Stimulated activated CD8-positive, alpha-beta memory T cell treated with anti-CD3 and anti-CD28 coated beads, Interleukin-12 subunit alpha, Interleukin-12 subunit beta, amount 100 ng/mL, for 1 hour (primary cell): ENCODE measurements around the gene PARG.
"Not testable (repeated sequence)": the region's sequence is repeated elsewhere in the genome, so short reads cannot be mapped to it uniquely, and the experiment has no call there.

Experiments
- DNase-seq: peaks from one replicate; pipeline ENCODE4 v3.0.0-alpha.2; 2020; ENCODE audit warnings: low read depth

The PARG gene

GRCh38 chr10:49903829-49904228 is 38.0 kb downstream of the PARG start:
- not testable (repeated sequence) for DNase-seq

GRCh38 chr10:49900406-49900805 is 41.4 kb downstream of the PARG start:
- DNase-seq = not testable (repeated sequence)

- DNase-seq = not testable (repeated sequence)
Observed at GRCh38 chr10:49899999-49900398, 41.8 kb downstream of the PARG start.

- DNase-seq = not testable (repeated sequence)
Observed at GRCh38 chr10:49890025-49890424, 51.8 kb downstream of the PARG start.

- DNase-seq = not testable (repeated sequence)
Observed at GRCh38 chr10:49884739-49885331, 57.0 kb downstream of the PARG start.

- DNase-seq = not testable (repeated sequence)
Observed at GRCh38 chr10:49883852-49884251, 58.0 kb downstream of the PARG start.

- DNase-seq = not testable (repeated sequence)
Observed at GRCh38 chr10:49882327-49882726, 59.5 kb downstream of the PARG start.

GRCh38 chr10:49872740-49873139 is 69.1 kb downstream of the PARG start:
- DNase-seq = not testable (repeated sequence)

GRCh38 chr10:49871462-49871861 is 70.4 kb downstream of the PARG start:
- DNase-seq = not testable (repeated sequence)

- DNase-seq = not testable (repeated sequence)
Observed at GRCh38 chr10:49859933-49860332, 81.9 kb downstream of the PARG start.

GRCh38 chr10:49858697-49859382 is 83.0 kb downstream of the PARG start:
- DNase-seq = not testable (repeated sequence)

GRCh38 chr10:49849520-49849919 is 92.3 kb downstream of the PARG start:
- DNase-seq = not testable (repeated sequence)

GRCh38 chr10:49844775-49845595 is 96.8 kb downstream of the PARG start:
- DNase-seq = no peak

GRCh38 chr10:49842333-49842628 is 99.5 kb downstream of the PARG start:
- not testable (repeated sequence) for DNase-seq

- DNase-seq = no peak
Observed at GRCh38 chr10:49841615-49842332, 100.1 kb downstream of the PARG start.

- DNase-seq = no peak
Observed at GRCh38 chr10:49837685-49838084, 104.1 kb downstream of the PARG start.

- no peak for DNase-seq
Observed at GRCh38 chr10:49837051-49837478, 104.8 kb downstream of the PARG start.

GRCh38 chr10:49834976-49835375 is 106.9 kb downstream of the PARG start:
- DNase-seq = no peak

GRCh38 chr10:49834201-49834600 is 107.6 kb downstream of the PARG start:
- no peak for DNase-seq

- no peak for DNase-seq
Observed at GRCh38 chr10:49833168-49833567, 108.7 kb downstream of the PARG start.

GRCh38 chr10:49831352-49832035 is 110.3 kb downstream of the PARG start:
- no peak for DNase-seq

- no peak for DNase-seq
Observed at GRCh38 chr10:49830846-49831245, 111.0 kb downstream of the PARG start.
